ENCODE data around the gene THBS2.
"Not testable (repeated sequence)": the region's sequence is repeated elsewhere in the genome, so short reads cannot be mapped to it uniquely, and the experiment has no call there.

Gene THBS2

DNA sequence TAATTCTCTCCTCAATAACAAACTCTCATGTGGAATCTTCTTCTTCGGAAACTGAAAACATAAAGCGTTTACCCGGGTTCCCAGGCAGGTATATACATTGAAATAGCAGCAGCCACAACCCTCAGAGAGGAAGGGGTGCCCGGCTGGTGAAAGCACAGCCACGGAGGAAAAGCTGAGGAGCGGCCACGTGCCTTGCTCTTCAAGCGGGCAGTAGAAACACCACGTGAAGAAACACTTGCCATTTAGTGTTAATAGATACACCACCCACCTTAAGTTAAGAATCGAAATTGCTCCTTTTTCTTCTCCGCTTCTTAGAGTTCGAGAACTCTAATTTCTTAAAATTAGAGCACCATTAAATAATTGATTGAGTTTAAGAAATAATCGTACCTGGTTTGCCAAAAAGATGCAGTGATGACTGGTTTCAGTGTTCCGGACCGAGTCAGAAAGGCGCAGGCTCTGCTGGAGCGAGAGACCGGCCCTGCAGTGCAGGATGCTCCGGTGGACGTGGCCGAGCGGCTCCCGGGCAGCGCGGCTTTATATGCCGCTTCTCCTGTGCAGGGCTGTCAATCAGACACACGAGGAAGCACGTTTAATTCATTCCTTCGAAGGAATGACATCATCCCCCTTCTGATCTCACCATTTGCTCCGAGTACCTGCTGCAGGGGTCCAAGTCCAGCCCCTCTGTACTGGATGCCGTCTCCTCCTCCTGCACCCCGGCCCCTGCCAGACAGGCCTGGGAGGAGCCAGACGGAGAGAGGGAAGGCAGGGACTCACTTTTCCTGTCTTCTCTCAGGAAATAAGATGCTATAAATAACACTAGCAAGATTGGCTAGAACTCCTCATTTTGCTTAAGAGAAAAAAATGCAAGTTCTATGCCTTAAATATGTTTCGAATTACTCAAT lies at the start of gene THBS2:
Gene THBS2, minus strand, starts transcription at position 510 of the 902 bp plus-strand sequence. CDS start 3,062 bp downstream, outside the sequence.
- DNase-seq = no peak

DNA sequence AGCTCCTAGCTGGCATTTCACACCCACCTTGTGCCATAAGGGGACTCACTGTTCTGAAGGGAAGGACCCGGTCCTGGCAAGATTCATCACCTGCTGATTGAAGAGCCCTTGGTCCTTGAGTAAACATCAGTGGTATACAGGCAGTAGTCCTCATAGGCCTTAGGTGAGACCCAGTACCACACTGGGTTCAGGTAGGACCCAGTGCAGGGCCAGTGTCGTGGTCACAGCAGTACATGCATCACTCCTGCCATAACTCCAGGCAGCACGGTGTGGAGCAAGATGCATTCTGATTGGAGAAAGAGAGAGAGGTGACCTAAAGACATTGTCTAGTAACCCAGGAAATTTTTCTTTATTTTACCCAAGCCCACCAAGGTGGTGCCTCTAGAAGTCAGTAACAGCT lies 49.1 kb upstream of the THBS2 start:
- DNase-seq = no peak

DNA sequence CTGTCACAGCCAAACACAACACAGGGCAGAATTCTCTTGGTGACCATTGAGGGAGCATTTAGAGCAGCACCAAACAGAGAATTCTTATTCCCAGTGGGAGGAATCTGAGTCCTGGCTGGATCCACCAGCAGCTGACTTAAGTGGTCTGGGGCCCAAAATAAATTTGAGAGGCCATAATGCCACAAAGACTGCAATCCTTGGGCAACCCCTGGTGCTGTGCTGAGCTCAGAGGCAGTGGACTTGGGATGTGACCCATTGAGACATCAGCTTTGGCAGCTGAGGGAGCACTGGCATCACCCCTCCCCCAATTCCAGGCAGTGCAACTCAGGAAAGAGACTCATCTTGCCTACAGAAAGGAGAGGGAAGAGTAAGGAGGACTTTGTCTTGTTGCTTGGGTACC lies 48.6 kb upstream of the THBS2 start:
- no peak for DNase-seq

DNA sequence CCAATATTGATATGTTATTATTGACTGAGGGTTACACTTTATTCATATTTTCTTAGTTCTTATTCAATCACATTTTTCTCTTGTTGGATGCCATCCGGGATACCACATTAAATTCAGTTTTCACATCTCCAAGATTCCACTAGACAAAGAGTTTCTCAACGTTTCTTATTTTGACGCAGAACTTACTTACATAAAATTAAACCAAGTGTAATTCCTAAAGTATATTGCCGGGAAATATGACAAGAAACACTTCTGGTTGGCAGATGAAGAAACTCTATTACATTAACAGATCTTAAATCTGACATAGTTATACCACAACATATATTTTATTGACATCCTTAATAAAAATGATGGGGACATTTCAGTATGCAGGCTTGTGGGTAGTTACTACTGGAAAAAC lies 47.3 kb upstream of the THBS2 start:
- DNase-seq = no peak

DNA sequence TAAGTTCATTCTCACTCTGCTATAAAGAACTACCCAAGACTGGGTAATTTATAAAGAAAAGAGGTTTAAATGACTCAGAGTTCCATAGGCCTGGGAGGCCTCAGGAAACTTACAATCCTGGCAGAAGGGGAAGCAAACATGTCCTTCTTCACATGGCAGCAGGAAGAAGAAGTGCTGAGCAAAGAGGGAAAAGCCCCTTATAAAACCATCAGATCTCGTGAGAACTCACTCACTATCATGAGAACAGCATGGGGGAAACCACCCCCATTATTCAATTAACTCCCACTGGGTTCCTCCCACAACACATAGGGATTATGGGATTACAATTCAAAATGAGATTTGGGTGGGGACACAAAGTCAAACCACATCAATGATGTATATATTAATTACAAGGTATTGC lies 45.0 kb upstream of the THBS2 start:
- not testable (repeated sequence) for DNase-seq

DNA sequence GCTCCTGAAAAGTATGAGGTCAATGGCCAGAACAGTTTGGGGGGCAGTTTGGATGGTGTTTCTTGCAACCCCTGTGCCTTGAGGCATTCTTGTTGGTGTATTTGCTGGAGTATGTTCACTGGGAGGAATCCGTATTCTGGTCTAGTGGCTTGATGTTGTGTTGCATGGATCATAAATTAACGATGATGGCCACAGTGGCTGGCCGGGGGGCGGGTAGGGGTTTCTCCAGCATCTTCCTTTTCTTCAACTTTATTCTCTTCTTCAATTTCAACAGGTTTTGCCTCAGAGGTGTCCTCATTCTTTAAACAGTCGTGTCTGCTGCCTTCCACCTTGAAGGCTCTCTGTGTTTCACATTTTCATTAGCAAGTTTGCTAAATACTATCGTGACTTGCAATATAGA lies 43.0 kb upstream of the THBS2 start:
- no peak for DNase-seq

DNA sequence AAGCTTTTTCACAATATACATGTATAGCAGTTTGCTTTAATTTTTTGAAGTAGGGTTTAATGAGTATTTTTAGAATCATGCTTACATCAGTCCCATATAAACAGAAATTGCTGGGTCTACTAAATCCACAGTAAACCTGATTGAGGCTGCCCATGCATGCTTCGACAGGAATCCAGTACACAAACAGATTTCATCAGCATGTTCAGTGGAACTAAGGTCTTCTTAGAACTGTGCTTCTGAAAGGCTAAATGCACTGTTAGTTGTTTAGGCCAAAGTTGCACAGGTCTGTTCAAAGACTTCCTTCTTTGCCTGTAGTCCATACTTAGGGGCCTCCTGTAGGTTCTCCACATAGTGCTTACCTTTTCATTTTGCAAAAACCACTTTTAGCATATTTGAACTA lies 42.5 kb upstream of the THBS2 start:
- DNase-seq = no peak

DNA sequence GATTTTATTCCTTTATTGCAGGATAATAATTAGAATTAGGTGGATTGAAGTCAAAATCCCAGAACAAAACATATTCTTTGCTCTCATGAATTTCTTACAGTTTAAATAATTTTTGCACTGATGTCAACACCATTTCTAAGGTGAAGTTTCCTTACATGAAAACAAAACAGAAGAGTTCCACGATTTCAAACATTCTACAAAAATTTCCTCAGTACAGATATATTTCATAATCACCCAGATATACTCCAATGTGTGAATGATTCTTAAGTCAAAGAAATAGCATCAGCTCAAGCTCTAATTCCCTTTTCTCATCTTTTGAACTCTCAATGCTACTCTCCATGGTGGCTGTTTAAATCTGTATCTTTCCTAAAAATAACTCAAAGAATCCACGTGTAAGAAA lies 39.5 kb upstream of the THBS2 start:
- no peak for DNase-seq

DNA sequence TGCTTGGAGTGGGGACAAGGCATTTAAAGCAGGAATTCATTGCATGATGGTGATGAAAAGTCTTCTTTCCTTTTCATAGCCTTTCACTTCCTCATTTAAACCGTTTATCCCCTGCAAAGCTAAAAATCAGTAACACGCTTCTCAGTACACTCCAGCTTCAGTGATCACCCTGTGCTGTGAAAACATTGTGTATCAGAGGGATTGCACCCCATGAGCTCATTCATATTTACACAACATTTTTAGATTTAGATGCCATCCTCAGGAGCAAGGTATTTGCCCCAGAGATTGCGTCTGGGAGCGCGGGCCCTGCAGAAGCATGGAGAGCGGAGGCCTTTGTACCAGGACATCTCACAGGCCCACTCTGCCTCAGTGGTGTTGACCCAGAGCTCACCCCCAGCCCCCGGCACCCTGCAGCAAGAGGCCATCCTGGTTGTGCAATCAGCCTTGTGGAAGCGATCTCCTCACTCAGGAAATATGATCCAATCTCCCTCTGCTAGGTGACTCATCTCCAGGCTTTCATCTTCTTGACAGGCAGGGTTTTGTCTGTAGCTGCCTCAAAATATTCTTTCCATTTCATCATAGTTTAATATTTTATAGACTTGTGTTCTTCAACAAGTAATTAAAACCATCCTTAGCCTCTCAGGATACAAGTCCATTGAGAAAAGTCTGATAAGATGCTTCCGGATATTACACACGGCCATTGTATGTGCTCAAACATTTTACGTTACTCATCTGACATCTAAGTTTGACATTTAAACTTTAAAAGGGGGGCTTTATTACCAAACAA lies 38.9 kb upstream of the THBS2 start:
- no peak for DNase-seq

DNA sequence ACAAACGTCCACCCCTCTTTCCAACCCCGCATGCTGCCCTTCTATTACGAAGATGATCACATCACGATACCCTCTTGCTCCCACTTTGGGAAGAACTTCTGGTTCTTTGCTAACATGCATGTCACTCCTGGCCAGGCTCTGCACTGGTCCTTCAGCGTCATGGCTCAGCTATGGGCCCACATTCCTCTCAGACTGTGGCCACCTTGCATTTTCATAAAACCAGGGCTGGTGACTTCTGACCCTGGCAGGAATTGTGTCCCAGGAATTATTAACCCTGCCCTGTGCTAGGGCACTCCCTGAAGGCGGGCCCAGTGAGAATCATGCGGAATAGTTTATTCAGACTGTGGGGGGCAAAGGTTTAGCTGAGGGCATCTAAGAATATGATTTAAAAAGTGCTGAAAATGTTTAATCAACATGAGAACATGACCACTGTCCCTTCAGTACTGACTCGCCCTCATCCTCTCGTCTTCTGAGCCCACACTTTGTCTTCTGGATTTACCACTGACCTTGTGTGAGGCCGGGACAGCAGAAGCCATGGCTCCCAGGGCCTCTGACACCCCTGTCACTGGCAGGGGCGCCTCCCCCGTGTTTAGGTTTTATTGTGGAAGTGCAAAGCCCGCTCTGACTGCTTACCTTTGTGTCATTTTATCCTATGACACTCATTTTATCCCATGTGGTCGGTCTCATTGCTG lies 38.1 kb upstream of the THBS2 start:
- no peak for DNase-seq

DNA sequence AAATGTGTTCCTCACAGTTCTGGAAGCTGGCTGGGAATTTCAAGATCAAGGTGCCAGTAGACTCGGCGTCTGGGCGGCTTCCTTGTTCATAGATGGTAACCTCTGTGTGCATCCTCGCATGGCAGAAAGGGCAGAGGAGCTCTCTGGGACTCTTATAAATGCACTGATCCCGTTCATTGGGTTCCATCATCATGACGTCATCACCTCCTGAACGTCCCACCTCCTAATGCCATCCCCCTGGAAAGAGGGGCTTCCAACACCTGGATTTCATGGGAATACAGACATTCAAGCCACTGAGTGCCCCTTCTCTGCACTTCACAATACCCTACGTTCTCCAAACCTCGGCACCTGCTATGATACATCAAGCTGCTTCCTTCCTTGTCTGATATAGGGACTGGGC lies 37.5 kb upstream of the THBS2 start:
- no peak for DNase-seq

DNA sequence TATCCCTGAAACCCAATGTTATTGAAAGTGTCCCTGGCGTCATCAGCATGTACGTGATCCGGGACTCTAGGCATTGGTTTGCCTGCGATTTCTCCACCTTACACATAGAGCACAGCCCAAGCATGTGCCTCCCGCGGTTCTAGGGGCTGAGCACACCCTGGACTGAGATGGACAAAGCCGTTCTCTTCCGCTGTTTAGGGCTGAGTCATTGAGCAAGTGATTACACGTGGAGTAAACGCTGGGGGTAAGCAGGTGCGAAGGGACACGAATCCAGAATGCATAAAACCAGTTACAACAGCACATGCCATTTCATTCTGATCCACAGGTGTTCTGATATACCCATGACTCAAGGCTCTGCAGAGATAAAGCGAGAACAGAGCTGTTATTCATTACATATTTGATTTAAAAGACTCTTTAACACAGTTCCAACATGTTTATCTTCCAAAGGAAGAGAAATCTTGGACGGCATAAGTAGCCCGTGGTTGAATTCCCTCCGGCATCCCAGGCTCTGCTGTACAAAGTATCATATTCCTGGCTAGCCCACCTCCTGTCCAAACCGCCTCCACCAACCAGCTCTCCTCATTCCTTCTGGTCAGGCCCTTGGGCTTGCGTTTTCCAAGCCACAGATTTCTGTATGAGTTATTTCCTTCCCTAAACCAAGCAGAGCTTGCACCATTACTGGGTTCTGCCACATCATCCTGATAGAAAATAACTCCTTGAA lies 36.1 kb upstream of the THBS2 start:
- no peak for DNase-seq

DNA sequence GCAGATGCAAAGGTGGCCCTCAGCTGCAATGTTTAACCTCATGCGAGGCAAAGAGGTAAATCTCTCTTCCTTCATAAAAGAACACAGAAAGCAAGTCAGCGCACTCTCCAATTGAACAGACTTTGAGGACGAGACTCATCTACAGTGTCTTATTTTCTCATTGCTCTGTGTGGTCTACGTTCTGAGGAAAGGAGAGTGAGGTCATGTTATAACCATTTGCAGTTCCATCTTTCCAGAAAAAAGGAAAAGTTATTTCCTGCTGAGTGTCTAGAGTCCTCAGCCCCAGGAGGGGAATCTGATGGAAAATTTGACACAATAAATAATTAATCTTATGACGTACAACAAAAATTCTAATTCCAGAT lies 35.6 kb upstream of the THBS2 start:
- DNase-seq = no peak

DNA sequence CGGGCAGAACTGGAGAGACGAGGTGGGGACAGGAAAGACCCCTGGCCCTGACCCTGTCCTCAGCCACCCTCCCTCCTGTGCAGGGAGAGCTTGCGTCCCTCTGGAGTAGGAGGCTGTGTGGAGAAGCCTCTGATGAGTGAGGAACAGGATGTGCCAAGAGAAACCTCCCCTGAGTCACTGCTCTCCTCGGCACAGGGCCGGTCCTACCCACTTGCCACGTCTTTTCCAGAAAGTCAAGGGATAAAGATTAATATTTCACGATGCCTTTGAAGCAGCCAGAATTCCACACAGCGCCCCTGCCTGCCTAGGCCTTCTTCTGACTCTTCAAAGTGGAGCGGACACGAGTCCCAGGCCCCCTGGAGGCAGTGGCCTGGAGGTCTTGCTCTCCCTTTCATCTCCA lies 34.9 kb upstream of the THBS2 start:
- DNase-seq = no peak

DNA sequence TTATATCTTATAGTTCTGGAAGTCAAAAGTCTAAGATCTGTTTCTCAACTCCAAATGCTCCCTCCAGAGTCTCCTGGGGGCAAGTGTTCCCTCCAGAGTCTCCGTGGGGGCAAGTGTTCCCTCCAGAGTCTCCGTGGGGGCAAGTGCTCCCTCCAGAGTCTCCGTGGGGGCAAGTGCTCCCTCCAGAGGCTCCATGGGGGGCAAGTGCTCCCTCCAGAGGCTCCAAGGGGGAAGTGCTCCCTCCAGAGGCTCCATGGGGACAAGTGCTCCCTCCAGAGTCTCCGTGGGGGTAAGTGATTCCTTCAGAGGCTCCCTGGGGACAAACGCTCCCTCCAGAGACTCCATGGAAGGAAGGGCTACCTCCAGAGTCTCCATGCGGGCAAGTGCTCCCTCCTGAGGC lies 34.0 kb upstream of the THBS2 start:
- no peak for DNase-seq

DNA sequence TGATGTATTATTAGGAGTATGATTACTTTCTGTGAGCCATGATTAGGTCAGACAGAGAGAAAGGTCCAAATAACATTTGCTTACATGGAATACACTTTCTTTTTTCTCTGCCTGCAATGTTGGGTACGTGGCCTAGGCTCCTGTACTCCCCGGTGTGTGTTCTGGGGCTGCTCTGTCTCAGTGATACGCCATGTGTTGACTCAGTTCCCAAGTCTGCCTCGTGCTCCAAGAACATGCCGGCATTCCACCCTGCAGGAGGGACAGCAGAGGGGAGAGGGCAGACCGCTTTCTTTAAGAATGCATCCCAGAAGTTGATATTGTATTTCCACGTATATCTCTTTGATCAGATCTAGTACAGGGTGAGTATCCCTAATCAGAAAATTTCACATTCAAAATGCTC lies 33.3 kb upstream of the THBS2 start:
- DNase-seq = no peak

DNA sequence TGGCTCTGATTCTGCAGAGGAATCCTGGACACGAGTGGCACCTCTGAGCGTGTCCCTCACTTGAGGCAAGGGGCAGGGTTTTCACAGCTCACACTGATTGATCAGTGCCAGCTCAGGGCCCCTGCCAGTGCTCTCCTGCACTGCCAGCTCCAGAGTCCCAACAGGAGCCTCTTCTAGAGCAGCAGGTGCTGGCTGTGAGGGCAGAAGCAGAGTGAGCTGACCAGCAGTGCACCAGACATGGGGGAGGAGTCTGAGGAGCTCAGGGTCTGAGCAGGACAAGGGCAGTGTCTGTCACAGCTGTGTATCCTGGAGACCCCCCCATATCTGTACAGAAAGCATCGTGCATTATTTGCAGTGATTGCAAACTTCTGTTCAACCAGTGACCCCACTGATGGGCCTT lies 31.5 kb upstream of the THBS2 start:
- DNase-seq = no peak

DNA sequence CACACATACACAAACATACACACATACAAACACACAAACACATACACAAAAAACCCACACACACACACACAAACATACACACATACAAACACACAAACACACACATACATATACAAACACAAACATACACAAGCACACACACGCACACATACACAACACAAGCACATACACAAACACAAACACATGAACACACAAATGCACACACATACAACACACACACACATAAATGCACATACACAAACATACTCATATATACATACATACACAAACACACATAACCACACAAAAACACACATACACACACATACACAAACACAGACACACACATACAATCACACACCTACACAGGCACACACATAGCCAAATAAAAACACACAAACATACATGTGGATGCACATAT lies 30.3 kb upstream of the THBS2 start:
- no peak for DNase-seq

DNA sequence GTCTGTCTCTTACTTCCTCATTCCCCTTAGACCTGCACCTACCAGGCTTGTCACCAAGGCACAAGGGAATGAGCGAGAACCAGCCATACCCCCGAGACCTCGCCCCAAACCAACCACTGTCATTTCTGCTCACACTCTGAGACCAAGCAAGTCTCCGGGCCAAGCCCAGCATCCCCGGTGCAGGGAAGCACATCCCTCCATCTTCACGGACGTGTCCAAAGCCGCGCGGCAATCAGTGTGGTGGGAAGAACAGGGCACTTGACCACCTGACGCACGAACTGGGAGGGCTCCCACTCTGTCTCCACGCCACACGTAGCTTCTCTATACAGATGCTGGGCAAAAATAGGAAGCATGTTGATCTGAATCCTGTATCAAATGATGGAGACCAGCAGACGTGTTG lies 28.4 kb upstream of the THBS2 start:
- no peak for DNase-seq

DNA sequence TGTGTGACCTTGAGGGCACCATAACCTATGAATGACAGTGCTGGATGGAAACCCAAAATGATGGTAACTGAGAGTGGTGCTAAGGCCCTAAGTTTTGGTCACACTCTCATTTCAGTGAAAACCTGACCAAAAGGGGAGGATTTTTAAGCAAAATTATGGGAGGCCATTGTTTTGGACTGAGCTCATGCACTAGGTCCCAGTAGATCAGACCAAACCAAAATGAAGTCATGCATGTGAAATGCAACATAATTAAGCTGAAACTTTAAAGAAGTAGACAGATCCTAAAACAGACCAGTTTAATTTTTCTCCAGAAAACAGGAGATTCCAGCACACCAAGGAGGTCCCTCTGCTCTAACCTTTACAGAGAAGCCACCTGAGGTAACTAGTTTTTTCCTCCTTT lies 24.0 kb upstream of the THBS2 start:
- DNase-seq = no peak

DNA sequence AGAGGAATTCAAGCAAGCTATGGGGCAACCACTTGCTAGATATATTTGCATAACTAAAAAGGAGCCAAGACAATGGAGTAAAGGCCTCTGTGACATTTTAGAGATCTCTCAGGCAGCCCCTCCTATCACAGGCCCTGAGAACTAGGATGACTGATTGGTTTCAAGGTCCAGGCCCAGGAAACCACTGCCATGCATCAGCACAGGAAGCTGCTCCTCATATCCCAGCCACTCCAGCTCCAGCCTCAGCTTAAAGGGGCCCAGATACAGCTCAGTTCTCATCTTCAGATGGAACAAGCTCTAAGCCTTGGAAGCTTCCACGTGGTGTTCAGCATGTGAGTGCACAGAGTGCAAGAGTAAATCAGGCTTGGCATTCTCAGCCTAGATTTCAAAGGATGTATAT lies 21.1 kb upstream of the THBS2 start:
- DNase-seq = no peak

DNA sequence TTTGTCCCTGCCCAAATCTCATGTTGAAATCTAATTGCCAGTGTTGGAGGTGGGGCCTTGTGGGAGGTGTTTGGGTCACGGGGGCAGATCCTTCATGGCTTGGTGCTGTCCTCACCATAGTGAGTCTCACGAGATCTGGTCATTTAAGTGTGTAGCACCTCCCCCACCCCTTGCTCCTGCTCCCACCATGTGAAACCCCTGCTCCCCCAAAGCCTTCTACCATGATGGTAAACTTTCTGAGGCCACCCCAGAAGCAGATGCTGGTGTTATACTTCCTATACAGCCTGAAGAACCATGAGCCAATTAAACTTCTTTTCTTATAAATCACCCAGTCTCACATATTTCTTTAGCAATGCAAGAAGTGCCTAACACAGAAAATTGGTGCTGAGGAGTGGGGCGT lies 19.9 kb upstream of the THBS2 start:
- no peak for DNase-seq

DNA sequence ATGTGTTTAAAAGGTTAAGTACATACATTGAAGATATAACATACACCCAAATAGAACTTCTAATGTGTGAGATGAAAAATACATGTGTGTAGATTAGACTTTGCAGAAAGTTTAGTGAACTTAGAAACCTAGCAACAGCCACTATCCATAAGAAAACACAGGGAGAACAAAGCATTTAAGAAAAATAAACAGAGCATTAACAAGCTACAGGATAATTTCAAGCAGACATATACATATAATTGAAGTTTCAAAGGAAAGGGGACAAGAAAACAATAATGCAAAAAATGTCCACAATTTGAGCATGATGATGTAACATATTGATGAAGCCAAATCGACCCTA lies 18.2 kb upstream of the THBS2 start:
- no peak for DNase-seq

All from stimulated activated CD4-positive, alpha-beta T cell treated with anti-CD3 and anti-CD28 coated beads, Interleukin-4, amount 100 ng/mL, for 4 hours (primary cell).